HPDE6-E6E7 (cell line): Measurements from ENCODE around the gene ABHD5.

Source experiments
- DNase-seq: peaks from one replicate; pipeline ENCODE4 v3.0.0; 2011; ENCODE audit warnings: missing footprints; ENCODE audit errors: extremely low spot score

The ABHD5 gene

GRCh38 chr3:43755516-43756200 lies 64.9 kb downstream of the ABHD5 start:
- no peak for DNase-seq

GRCh38 chr3:43757666-43758321 lies 67.1 kb downstream of the ABHD5 start:
- no peak for DNase-seq

- DNase-seq: no peak
These were observed 68.0 kb downstream of the ABHD5 start for GRCh38 chr3:43758592-43759225.

- DNase-seq: no peak
These were observed 68.6 kb downstream of the ABHD5 start for GRCh38 chr3:43759297-43759782.

GRCh38 chr3:43759938-43760337 lies 69.2 kb downstream of the ABHD5 start:
- DNase-seq: no peak

- DNase-seq: no peak
These were observed 70.2 kb downstream of the ABHD5 start for GRCh38 chr3:43760938-43761337.

GRCh38 chr3:43762451-43762850 lies 71.7 kb downstream of the ABHD5 start:
- DNase-seq: no peak

GRCh38 chr3:43764056-43764455 lies 73.3 kb downstream of the ABHD5 start:
- no peak for DNase-seq

GRCh38 chr3:43764471-43764870 lies 73.7 kb downstream of the ABHD5 start:
- no peak for DNase-seq

GRCh38 chr3:43765521-43765971 lies 74.8 kb downstream of the ABHD5 start:
- no peak for DNase-seq

GRCh38 chr3:43766672-43767465 lies 76.1 kb downstream of the ABHD5 start:
- no peak for DNase-seq

GRCh38 chr3:43768381-43768973 lies 77.7 kb downstream of the ABHD5 start:
- no peak for DNase-seq

GRCh38 chr3:43769097-43769884 lies 78.6 kb downstream of the ABHD5 start:
- DNase-seq: peak; percentile 75

GRCh38 chr3:43769885-43770425 lies 79.2 kb downstream of the ABHD5 start:
- no peak for DNase-seq

GRCh38 chr3:43770426-43771103 lies 79.8 kb downstream of the ABHD5 start:
- DNase-seq: no peak

- DNase-seq: no peak
These were observed 80.9 kb downstream of the ABHD5 start for GRCh38 chr3:43771610-43772009.

- no peak for DNase-seq
These were observed 82.7 kb downstream of the ABHD5 start for GRCh38 chr3:43773273-43774094.

- no peak for DNase-seq
These were observed 84.1 kb downstream of the ABHD5 start for GRCh38 chr3:43774799-43775198.

- DNase-seq: no peak
These were observed 85.4 kb downstream of the ABHD5 start for GRCh38 chr3:43776101-43776500.
